Measurements from ENCODE around the gene PDLIM3.

DNA sequence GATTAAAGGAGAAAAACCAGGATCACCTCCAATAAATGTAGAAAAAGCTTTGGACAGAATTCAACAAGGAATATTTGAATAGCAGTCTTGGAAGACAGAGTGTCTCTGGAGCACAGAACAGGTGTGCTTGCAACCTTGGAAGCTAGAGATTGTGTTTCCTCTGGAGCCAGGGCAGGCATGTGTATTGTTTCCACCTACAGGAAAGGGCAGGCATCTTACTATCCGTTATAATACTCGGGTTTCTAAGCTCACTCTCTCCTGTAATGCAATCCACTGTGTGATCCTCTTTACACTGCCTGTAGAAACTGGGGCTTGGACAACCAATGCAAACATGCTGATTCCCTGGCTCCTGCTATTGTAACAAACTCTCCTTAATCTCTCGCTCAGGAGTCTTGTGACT lies 78.2 kb downstream of the PDLIM3 start:
- TF ChIP-seq, protein P1, sequence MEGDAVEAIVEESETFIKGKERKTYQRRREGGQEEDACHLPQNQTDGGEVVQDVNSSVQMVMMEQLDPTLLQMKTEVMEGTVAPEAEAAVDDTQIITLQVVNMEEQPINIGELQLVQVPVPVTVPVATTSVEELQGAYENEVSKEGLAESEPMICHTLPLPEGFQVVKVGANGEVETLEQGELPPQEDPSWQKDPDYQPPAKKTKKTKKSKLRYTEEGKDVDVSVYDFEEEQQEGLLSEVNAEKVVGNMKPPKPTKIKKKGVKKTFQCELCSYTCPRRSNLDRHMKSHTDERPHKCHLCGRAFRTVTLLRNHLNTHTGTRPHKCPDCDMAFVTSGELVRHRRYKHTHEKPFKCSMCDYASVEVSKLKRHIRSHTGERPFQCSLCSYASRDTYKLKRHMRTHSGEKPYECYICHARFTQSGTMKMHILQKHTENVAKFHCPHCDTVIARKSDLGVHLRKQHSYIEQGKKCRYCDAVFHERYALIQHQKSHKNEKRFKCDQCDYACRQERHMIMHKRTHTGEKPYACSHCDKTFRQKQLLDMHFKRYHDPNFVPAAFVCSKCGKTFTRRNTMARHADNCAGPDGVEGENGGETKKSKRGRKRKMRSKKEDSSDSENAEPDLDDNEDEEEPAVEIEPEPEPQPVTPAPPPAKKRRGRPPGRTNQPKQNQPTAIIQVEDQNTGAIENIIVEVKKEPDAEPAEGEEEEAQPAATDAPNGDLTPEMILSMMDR (IDR thresholded peaks at IDR 0.05), result no peak
- TF ChIP-seq POLR2A (IDR thresholded peaks at IDR 0.05; ENCODE audit: low read depth) (no peak), POLR2AphosphoS5 (IDR thresholded peaks at IDR 0.05) (no peak), EP300 (IDR thresholded peaks at IDR 0.05) (no peak)

All from esophagus muscularis mucosa (tissue), 4 donors.